SK-N-SH (cell line): ENCODE data around the gene PIF1. TPM values are rescaled to one million over a fixed set of nuclear protein-coding genes. Genes with fewer than 3 reads are reported as not detected.

ENCODE experiments used
- CTCF ChIA-PET: fragments of 300-600, 350-600 bp; formaldehyde crosslinking; extraction: SDS; loops from one replicate; lab custom pipeline; 2021; lab: Yijun Ruan, JAX
- POLR2A ChIA-PET: fragments of 350-600 bp; sonication (Branson Sonifier 250); formaldehyde crosslinking; extraction: SDS; loops from one replicate; lab custom pipeline; 2020; ENCODE audit warnings: antibody characterized with exemption, inconsistent platforms; lab: Yijun Ruan, JAX
- DNase-seq: peaks from one replicate; pipeline ENCODE4 v3.0.0; 2012
- H2AFZ ChIP-seq: fragments of 200-600 bp; sonication (generic); 2 replicates; pipeline ENCODE4 v1.8.1; 2016; ENCODE audit warnings: antibody characterized with exemption, mild to moderate bottlenecking, low read depth
- H3F3A ChIP-seq: fragments of 200-600 bp; sonication (generic); replicated peaks from 2 replicates; pipeline ENCODE3; 2016; ENCODE audit warnings: antibody characterized with exemption, mild to moderate bottlenecking; ENCODE audit not compliant: insufficient read depth
- H3K27ac ChIP-seq, 2 experiments: fragments of 200-500 bp in 1 of 2; fragments of 200-600 bp in 1 of 2; sonication (Bioruptor generic) in 1 of 2; sonication (generic), shearing (Covaris generic) in 1 of 2; 2 replicates each; pipeline versions ENCODE4 v1.5.1 to v1.6.1; 2014 to 2016; ENCODE audit warnings: low read depth in 2 of 2, inconsistent platforms in 1 of 2, low read length in 1 of 2, mild to moderate bottlenecking in 1 of 2, mixed read lengths in 1 of 2
- H3K27me3 ChIP-seq: fragments of 200-600 bp; sonication (generic), shearing (Covaris generic); 2 replicates; pipeline ENCODE4 v1.6.1; 2016; ENCODE audit warnings: mixed run types; ENCODE audit not compliant: insufficient read depth
- H3K36me3 ChIP-seq, 2 experiments: fragments of 200-500 bp in 1 of 2; fragments of 200-600 bp in 1 of 2; sonication (Bioruptor generic) in 1 of 2; sonication (generic) in 1 of 2; replicated peaks in 1 of 2; 2 replicates each; pipeline versions ENCODE3 to v1.5.1; 2014 to 2016; ENCODE audit warnings: low read length in 1 of 2, mild to moderate bottlenecking in 1 of 2; ENCODE audit not compliant: insufficient read depth in 2 of 2, control insufficient read depth in 1 of 2
- H3K4me1 ChIP-seq, 2 experiments: fragments of 200-500 bp in 1 of 2; fragments of 200-600 bp in 1 of 2; sonication (Bioruptor generic) in 1 of 2; sonication (generic), shearing (Covaris generic) in 1 of 2; 2 replicates each; pipeline versions ENCODE4 v1.5.1 to v1.6.1; 2014 to 2016; ENCODE audit warnings: low read depth in 1 of 2, low read length in 1 of 2, mixed run types in 1 of 2; ENCODE audit not compliant: insufficient read depth in 2 of 2, control insufficient read depth in 1 of 2
- H3K4me2 ChIP-seq: fragments of 200-600 bp; sonication (generic), shearing (Covaris generic); 2 replicates; pipeline ENCODE4 v1.6.1; 2017; ENCODE audit warnings: mixed run types
- H3K4me3 ChIP-seq, 2 experiments: fragments of 200-500 bp in 1 of 2; fragments of 200-600 bp in 1 of 2; sonication (Bioruptor generic) in 1 of 2; sonication (generic), shearing (Covaris generic) in 1 of 2; 2 replicates each; pipeline versions ENCODE4 v1.5.1 to v1.8.1; 2014 to 2016; ENCODE audit warnings: low read depth in 2 of 2, inconsistent platforms in 1 of 2, low read length in 1 of 2, mild to moderate bottlenecking in 1 of 2, mixed read lengths in 1 of 2, moderate library complexity in 1 of 2
- H3K79me2 ChIP-seq: fragments of 200-600 bp; sonication (generic); 2 replicates; pipeline ENCODE4 v1.8.1; 2017; ENCODE audit warnings: mild to moderate bottlenecking; ENCODE audit not compliant: insufficient read depth
- H3K9ac ChIP-seq: fragments of 200-600 bp; sonication (generic); 2 replicates; pipeline ENCODE4 v1.6.1; 2017; ENCODE audit warnings: mixed run types
- H3K9me2 ChIP-seq: fragments of 200-600 bp; sonication (generic); 2 replicates; pipeline ENCODE4 v1.6.1; 2017; ENCODE audit warnings: mixed run types
- H3K9me3 ChIP-seq: fragments of 200-600 bp; sonication (generic); 2 replicates; pipeline ENCODE4 v1.6.1; 2017; ENCODE audit warnings: mixed run types, mild to moderate bottlenecking, moderate library complexity
- H4K20me1 ChIP-seq: fragments of 200-600 bp; sonication (generic); 2 replicates; pipeline ENCODE4 v1.6.1; 2017; ENCODE audit warnings: mild to moderate bottlenecking, mixed run types; ENCODE audit not compliant: insufficient read depth
- EZH2phosphoT487 ChIP-seq: fragments of 200-600 bp; sonication (generic); IDR thresholded peaks from 2 replicates; pipeline ENCODE4 v1.6.1; 2017; ENCODE audit warnings: low read depth, mixed run types, mild to moderate bottlenecking, antibody characterized with exemption, moderate library complexity, borderline replicate concordance
- FOSL2 ChIP-seq: IDR thresholded peaks from 2 replicates; pipeline ENCODE4 v1.4.0; 2012; ENCODE audit warnings: low read depth, mild to moderate bottlenecking, moderate library complexity, borderline replicate concordance
- FOXM1 ChIP-seq: IDR thresholded peaks from 2 replicates; pipeline ENCODE4 v1.4.0; 2012; ENCODE audit warnings: low read depth, mild to moderate bottlenecking
- GATA2 ChIP-seq: sonication (generic); formaldehyde crosslinking; IDR thresholded peaks from 2 replicates; pipeline ENCODE4 v1.5.0; 2020; ENCODE audit warnings: mild to moderate bottlenecking, missing genetic modification reagents
- JUND ChIP-seq: IDR thresholded peaks from 2 replicates; pipeline ENCODE4 v1.4.0; 2012
- MEF2A ChIP-seq: IDR thresholded peaks from 2 replicates; pipeline ENCODE4 v1.4.0; 2012; ENCODE audit warnings: low read depth, borderline replicate concordance
- NFIC ChIP-seq: IDR thresholded peaks from 2 replicates; pipeline ENCODE4 v1.4.0; 2012; ENCODE audit warnings: borderline replicate concordance
- RCOR1 ChIP-seq: fragments of 150-350 bp; IDR thresholded peaks from 2 replicates; pipeline ENCODE4 v1.6.1; 2017; ENCODE audit warnings: antibody characterized with exemption, low read length
- RFX5 ChIP-seq: IDR thresholded peaks from 2 replicates; pipeline ENCODE4 v1.6.1; 2012; ENCODE audit warnings: mild to moderate bottlenecking, improper control_type of control experiment, low read length
- RXRA ChIP-seq: IDR thresholded peaks from 2 replicates; pipeline ENCODE4 v1.4.0; 2012; ENCODE audit warnings: low read depth, mild to moderate bottlenecking, borderline replicate concordance
- SIN3A ChIP-seq: IDR thresholded peaks from 2 replicates; pipeline ENCODE4 v1.6.1; 2012; ENCODE audit warnings: low read depth, mild to moderate bottlenecking, low read length, moderate library complexity, borderline replicate concordance
- TAF1 ChIP-seq: IDR thresholded peaks from 2 replicates; pipeline ENCODE4 v1.6.1; 2012; ENCODE audit warnings: low read depth, mild to moderate bottlenecking, low read length, moderate library complexity, borderline replicate concordance
- TCF12 ChIP-seq: IDR thresholded peaks from 2 replicates; pipeline ENCODE4 v1.4.0; 2012
- TEAD4 ChIP-seq: IDR thresholded peaks from 2 replicates; pipeline ENCODE4 v1.4.0; 2012; ENCODE audit warnings: mild to moderate bottlenecking, borderline replicate concordance; ENCODE audit not compliant: insufficient read depth
- YY1 ChIP-seq: IDR thresholded peaks from 2 replicates; pipeline ENCODE4 v1.4.0; 2012; ENCODE audit warnings: low read depth, mild to moderate bottlenecking
- WGBS: methylation state at CpG from one replicate; pipeline ENCODE4 v1.1.6; 2017; ENCODE audit warnings: low lambda C conversion rate; 5-methylcytosine and 5-hydroxymethylcytosine counted together
- polyA plus RNA-seq, 3 experiments: library from polyadenylated mRNA; depleted of rRNA; stranded (reverse); fragments of >200 nt; gene quantifications; 2 replicates each; pipeline ENCODE4 v1.2.3, GENCODE V29; 2012
- TF ChIP-seq, protein P1 (sequence below): IDR thresholded peaks from 2 replicates; pipeline ENCODE4 v1.4.0; 2012; ENCODE audit warnings: low read depth
- TF ChIP-seq, protein P2 (sequence below): fragments of 150-350 bp; IDR thresholded peaks from 2 replicates; pipeline ENCODE4 v1.6.1; 2016; ENCODE audit warnings: mild to moderate bottlenecking, low read depth, low read length
- TF ChIP-seq, protein P3 (sequence below): IDR thresholded peaks from 2 replicates; pipeline ENCODE4 v1.4.0; 2012; ENCODE audit warnings: low read depth, borderline replicate concordance
- TF ChIP-seq, protein P4 (sequence below): IDR thresholded peaks from 2 replicates; pipeline ENCODE4 v1.6.1; 2012; ENCODE audit warnings: mild to moderate bottlenecking, low read depth, low read length, moderate library complexity
- TF ChIP-seq, protein P5 (sequence below): IDR thresholded peaks from 2 replicates; pipeline ENCODE4; 2012

PIF1 gene, protein sequence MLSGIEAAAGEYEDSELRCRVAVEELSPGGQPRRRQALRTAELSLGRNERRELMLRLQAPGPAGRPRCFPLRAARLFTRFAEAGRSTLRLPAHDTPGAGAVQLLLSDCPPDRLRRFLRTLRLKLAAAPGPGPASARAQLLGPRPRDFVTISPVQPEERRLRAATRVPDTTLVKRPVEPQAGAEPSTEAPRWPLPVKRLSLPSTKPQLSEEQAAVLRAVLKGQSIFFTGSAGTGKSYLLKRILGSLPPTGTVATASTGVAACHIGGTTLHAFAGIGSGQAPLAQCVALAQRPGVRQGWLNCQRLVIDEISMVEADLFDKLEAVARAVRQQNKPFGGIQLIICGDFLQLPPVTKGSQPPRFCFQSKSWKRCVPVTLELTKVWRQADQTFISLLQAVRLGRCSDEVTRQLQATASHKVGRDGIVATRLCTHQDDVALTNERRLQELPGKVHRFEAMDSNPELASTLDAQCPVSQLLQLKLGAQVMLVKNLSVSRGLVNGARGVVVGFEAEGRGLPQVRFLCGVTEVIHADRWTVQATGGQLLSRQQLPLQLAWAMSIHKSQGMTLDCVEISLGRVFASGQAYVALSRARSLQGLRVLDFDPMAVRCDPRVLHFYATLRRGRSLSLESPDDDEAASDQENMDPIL
- polyA plus RNA-seq (2012; rRNA removed): 12.1 and 12.4 TPM in 2 replicates
- 2.8 and 4.4 TPM in 2 replicates for polyA plus RNA-seq (2012; cell fraction: cytosol; rRNA removed)
- polyA plus RNA-seq (2012; cell fraction: nucleus; rRNA removed): 54.8 and 80.5 TPM in 2 replicates

DNA sequence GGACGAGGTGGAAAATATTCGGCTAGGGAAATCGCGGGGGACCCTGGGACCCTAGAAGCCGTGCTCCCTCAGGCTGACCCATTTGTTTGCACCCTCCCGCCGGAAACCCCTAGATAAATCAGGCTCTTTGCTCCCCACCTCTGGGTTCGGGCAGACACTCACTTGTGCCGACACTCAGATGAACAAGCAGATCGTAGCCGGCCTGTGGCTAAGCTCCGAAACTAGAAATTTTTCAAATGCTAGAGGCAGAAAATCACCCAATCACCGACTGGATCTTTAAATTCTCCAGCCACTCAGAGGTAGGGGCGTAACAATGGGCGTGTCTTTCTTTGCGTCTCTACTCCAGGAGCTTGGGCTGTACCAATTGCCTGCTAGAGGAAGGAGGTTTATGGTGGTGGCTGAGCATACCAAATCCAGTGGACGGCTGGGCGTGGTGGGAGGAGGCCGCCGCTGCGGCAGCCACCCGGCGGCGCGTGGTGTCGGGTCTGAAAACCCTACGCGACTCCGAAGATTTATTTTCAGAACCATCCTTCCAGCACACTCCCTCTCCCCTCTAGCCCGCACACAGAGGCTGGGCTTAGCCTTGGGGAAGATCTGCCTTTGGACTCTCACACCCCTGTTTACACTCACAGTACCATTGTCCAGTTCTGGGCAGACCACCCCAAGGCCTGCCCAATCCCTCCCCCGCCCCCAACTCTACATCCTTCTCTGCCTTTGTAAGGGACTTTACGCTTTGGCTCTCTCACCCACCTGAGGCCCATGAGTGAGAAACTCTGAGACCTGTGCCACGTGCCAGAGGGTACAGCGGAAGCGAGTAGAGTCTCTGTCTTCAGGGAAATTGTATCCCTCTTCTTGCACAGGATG is at the start of gene PIF1:
Gene PIF1 (minus strand): TSS at position 217 of the 864 bp plus-strand sequence. CDS start 1,312 bp downstream, outside the sequence.
- Histone ChIP-seq H2AFZ (peak within 1 kb of the TSS; percentile 86), H4K20me1 (no peaks in the 10 kb centered on the region), H3K79me2 (peaks cover 17% of the 10 kb centered on the region; the same call in 1 of the 2 replicates), H3K9ac (peak within 1 kb of the TSS; percentile 75), H3K9me2 (no peaks in the 10 kb centered on the region), H3F3A (peaks cover 6% of the 10 kb centered on the region), H3K4me2 (peak within 1 kb of the TSS; percentile 98), H3K27me3 (no peaks in the 10 kb centered on the region), H3K36me3 (no peaks in the 10 kb centered on the region), H3K4me1 (peaks cover 0 to 16% of the 10 kb centered on the region in 2 experiments; a peak in 1 of 4 replicates), H3K4me3 (peak within 1 kb of the TSS; percentile 63 to 75), H3K27ac (peak within 1 kb of the TSS; percentile 59 to 91), H3K9me3 (no peaks in the 10 kb centered on the region)
- WGBS: 7% methylated on average over 22 of the region's 35 CpGs
- ChIA-PET POLR2A (interaction anchor here (0.6 to 1.8 kb wide), 7 partner anchors 10 to 164 kb away, joined by 3 to 20 read pairs (median 4); partner anchors contain the start of gene SPG21), CTCF (interaction anchor here (0.8 to 1.0 kb wide), 2 partner anchors 12 to 94 kb away, joined by 3 read pairs; no protein-coding TSS in a partner anchor)
- peak; percentile 94 for DNase-seq
- TF ChIP-seq YY1 (no peak), FOXM1 (peak; percentile 96), TAF1 (peak; percentile 15), EZH2phosphoT487 (no peak), MEF2A (no peak), GATA2 (0 out of 2 replicates have a peak, but pooled peaks have one; percentile 20), TCF12 (0 out of 2 replicates have a peak, but pooled peaks have one; percentile 10), JUND (peak; percentile 10; the same call in 1 of the 2 replicates), RFX5 (peak; percentile 81), TEAD4 (no peak), FOSL2 (no peak), SIN3A (peak; percentile 98), RCOR1 (no peak; the same call in 1 of the 2 replicates), RXRA (no peak), NFIC (no peak)
- TF ChIP-seq, protein P1, sequence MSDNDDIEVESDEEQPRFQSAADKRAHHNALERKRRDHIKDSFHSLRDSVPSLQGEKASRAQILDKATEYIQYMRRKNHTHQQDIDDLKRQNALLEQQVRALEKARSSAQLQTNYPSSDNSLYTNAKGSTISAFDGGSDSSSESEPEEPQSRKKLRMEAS: peak; percentile 92
- TF ChIP-seq, protein P2, sequence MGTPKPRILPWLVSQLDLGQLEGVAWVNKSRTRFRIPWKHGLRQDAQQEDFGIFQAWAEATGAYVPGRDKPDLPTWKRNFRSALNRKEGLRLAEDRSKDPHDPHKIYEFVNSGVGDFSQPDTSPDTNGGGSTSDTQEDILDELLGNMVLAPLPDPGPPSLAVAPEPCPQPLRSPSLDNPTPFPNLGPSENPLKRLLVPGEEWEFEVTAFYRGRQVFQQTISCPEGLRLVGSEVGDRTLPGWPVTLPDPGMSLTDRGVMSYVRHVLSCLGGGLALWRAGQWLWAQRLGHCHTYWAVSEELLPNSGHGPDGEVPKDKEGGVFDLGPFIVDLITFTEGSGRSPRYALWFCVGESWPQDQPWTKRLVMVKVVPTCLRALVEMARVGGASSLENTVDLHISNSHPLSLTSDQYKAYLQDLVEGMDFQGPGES: no peak; the same call in 1 of the 2 replicates
- TF ChIP-seq, protein P3, sequence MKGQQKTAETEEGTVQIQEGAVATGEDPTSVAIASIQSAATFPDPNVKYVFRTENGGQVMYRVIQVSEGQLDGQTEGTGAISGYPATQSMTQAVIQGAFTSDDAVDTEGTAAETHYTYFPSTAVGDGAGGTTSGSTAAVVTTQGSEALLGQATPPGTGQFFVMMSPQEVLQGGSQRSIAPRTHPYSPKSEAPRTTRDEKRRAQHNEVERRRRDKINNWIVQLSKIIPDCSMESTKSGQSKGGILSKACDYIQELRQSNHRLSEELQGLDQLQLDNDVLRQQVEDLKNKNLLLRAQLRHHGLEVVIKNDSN: no peak
- TF ChIP-seq, protein P4, sequence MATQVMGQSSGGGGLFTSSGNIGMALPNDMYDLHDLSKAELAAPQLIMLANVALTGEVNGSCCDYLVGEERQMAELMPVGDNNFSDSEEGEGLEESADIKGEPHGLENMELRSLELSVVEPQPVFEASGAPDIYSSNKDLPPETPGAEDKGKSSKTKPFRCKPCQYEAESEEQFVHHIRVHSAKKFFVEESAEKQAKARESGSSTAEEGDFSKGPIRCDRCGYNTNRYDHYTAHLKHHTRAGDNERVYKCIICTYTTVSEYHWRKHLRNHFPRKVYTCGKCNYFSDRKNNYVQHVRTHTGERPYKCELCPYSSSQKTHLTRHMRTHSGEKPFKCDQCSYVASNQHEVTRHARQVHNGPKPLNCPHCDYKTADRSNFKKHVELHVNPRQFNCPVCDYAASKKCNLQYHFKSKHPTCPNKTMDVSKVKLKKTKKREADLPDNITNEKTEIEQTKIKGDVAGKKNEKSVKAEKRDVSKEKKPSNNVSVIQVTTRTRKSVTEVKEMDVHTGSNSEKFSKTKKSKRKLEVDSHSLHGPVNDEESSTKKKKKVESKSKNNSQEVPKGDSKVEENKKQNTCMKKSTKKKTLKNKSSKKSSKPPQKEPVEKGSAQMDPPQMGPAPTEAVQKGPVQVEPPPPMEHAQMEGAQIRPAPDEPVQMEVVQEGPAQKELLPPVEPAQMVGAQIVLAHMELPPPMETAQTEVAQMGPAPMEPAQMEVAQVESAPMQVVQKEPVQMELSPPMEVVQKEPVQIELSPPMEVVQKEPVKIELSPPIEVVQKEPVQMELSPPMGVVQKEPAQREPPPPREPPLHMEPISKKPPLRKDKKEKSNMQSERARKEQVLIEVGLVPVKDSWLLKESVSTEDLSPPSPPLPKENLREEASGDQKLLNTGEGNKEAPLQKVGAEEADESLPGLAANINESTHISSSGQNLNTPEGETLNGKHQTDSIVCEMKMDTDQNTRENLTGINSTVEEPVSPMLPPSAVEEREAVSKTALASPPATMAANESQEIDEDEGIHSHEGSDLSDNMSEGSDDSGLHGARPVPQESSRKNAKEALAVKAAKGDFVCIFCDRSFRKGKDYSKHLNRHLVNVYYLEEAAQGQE: no peak
- TF ChIP-seq, protein P5, sequence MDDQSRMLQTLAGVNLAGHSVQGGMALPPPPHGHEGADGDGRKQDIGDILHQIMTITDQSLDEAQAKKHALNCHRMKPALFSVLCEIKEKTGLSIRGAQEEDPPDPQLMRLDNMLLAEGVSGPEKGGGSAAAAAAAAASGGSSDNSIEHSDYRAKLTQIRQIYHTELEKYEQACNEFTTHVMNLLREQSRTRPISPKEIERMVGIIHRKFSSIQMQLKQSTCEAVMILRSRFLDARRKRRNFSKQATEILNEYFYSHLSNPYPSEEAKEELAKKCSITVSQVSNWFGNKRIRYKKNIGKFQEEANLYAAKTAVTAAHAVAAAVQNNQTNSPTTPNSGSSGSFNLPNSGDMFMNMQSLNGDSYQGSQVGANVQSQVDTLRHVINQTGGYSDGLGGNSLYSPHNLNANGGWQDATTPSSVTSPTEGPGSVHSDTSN: no peak
